Measurements from ENCODE around the gene RGS11. TPM values are rescaled to one million over a fixed set of nuclear protein-coding genes. Genes with fewer than 3 reads are reported as not detected.

RGS11 gene
- polyA plus RNA-seq, 2 of the 4 experiments (the other 2 are of a cell fraction), result 2.1 to 5.3 TPM

GRCh38 chr16:322476-323143 lies 46.9 kb upstream of the RGS11 start:
- POLR2A ChIA-PET, result no interaction called here

GRCh38 chr16:321532-321931 lies 45.8 kb upstream of the RGS11 start:
- no peak for ATAC-seq
- Histone ChIP-seq H3K4me3 (no peak overlapping the region), H3K4me2 (no peak overlapping the region)

More at GRCh38 chr16:322476-323143, 46.9 kb upstream of the RGS11 start:
- no peak for ATAC-seq
- WGBS (ENCODE audit: missing lambda C conversion rate), result 90% methylated on average over 11 of the region's 13 CpGs
- DNase-seq (ENCODE audit: low read depth in 1 of 2, low spot score in 1 of 2), result no peak
- Histone ChIP-seq H3K4me2 (no peak overlapping the region), H3K27ac (no peak overlapping the region), H3K4me3 (no peak overlapping the region), H3K4me1 (peaks cover 17% of the 10 kb centered on the region), H3K9me3 (no peaks in the 10 kb centered on the region)
- TF ChIP-seq MAZ (IDR thresholded peaks at IDR 0.05; ENCODE audit: borderline replicate concordance, low read depth, low read length), result no peak
- FAIRE-seq, result no peak
- CTCF ChIA-PET, result interaction anchor here (1.0 to 1.5 kb wide), 3 partner anchors 20 to 127 kb away, joined by 3 to 11 read pairs (median 3); no protein-coding TSS in a partner anchor

GRCh38 chr16:320206-320605 lies 44.5 kb upstream of the RGS11 start:
- CTCF ChIA-PET, result interaction anchor here (0.7 kb wide), 1 partner anchor 20 kb away, joined by 3 read pairs; no protein-coding TSS in a partner anchor
- no peak overlapping the region for H3K4me2 ChIP-seq
- TF ChIP-seq JUN (IDR thresholded peaks at IDR 0.05) (no peak), MAZ (IDR thresholded peaks at IDR 0.05; ENCODE audit: borderline replicate concordance, low read depth, low read length) (no peak), SMC3 (IDR thresholded peaks at IDR 0.05) (no peak), HEYL (CRISPR knock-in tag; IDR thresholded peaks at IDR 0.05) (no peak), BHLHE40 (IDR thresholded peaks at IDR 0.05; ENCODE audit: low read depth, low read length) (no peak), CBX2 (IDR thresholded peaks at IDR 0.05; ENCODE audit: borderline replicate concordance, low read depth) (no peak), TFCP2L1 (CRISPR knock-in tag; IDR thresholded peaks at IDR 0.05) (no peak)
- DNase-seq (ENCODE audit: low read depth in 1 of 2, low spot score in 1 of 2) (no peak), ATAC-seq (no peak), FAIRE-seq (no peak)
- H3K27ac ChIP-seq, result no peak overlapping the region
- H3K4me3 ChIP-seq, result no peak overlapping the region
- H3K9me3 ChIP-seq, result no peaks in the 10 kb centered on the region
- POLR2A ChIA-PET, result no interaction called here
- WGBS (ENCODE audit: missing lambda C conversion rate), result 89% methylated on average over 5 of the region's 5 CpGs
- H3K4me1 ChIP-seq, result no peaks in the 10 kb centered on the region; the same call in 2 of the 3 replicates

More at GRCh38 chr16:321532-321931, 45.8 kb upstream of the RGS11 start:
- Histone ChIP-seq H3K27ac (no peak overlapping the region), H3K4me1 (peaks cover 8% of the 10 kb centered on the region), H3K9me3 (no peaks in the 10 kb centered on the region)
- ChIA-PET POLR2A (no interaction called here), CTCF (interaction anchor here (1.2 to 1.5 kb wide), 3 partner anchors 13 to 41 kb away, joined by 3 to 11 read pairs (median 5); no protein-coding TSS in a partner anchor)
- 69% methylated on average over 9 of the region's 9 CpGs for WGBS (ENCODE audit: missing lambda C conversion rate)
- TF ChIP-seq CTCF (IDR thresholded peaks at IDR 0.05) (no peak), HES2 (IDR thresholded peaks at IDR 0.05) (no peak), RAD21 (conservative IDR thresholded peaks at IDR 0.05 in 1 of 2, IDR thresholded peaks at IDR 0.05 in 1 of 2) (no peak), HDAC2 (IDR thresholded peaks at IDR 0.05) (no peak), FOSL2 (IDR thresholded peaks at IDR 0.05) (no peak), FOSL2 (CRISPR knock-in tag; IDR thresholded peaks at IDR 0.05) (no peak), SMC3 (IDR thresholded peaks at IDR 0.05) (no peak), ZFP36 (IDR thresholded peaks at IDR 0.05; ENCODE audit: borderline replicate concordance, partially characterized antibody) (no peak), HEYL (CRISPR knock-in tag; IDR thresholded peaks at IDR 0.05) (no peak), MAFK (IDR thresholded peaks at IDR 0.05; ENCODE audit: partially characterized antibody) (no peak), RFX5 (IDR thresholded peaks at IDR 0.05) (no peak), GATA3 (IDR thresholded peaks at IDR 0.05; ENCODE audit: borderline replicate concordance) (no peak), EHMT2 (IDR thresholded peaks at IDR 0.05; ENCODE audit: low read depth) (no peak), HOXA7 (CRISPR knock-in tag; IDR thresholded peaks at IDR 0.05) (no peak), CBX2 (IDR thresholded peaks at IDR 0.05; ENCODE audit: borderline replicate concordance, low read depth) (no peak), RCOR1 (IDR thresholded peaks at IDR 0.05; ENCODE audit: low read depth, low read length) (no peak), JUN (IDR thresholded peaks at IDR 0.05) (no peak), EHF (CRISPR knock-in tag; IDR thresholded peaks at IDR 0.05) (no peak), PHF8 (IDR thresholded peaks at IDR 0.05; ENCODE audit: borderline replicate concordance, low read depth) (no peak), CHD4 (IDR thresholded peaks at IDR 0.05; ENCODE audit: borderline replicate concordance) (no peak), NFE2L2 (conservative IDR thresholded peaks at IDR 0.05; ENCODE audit: low read length) (no peak)
- DNase-seq (ENCODE audit: low read depth in 1 of 2, low spot score in 1 of 2) (no peak), FAIRE-seq (no peak)
